GM19328 (cell line): Measurements from ENCODE around the gene PLXNA1.

Experiments used
- ATAC-seq: cut with Tn5 transposase; IDR thresholded peaks from one replicate; pipeline ENCODE4 v1.9.1; 2021; ENCODE audit warnings: mild to moderate bottlenecking, moderate library complexity; ENCODE audit not compliant: unreplicated experiment

PLXNA1 gene

GRCh38 chr3:127015282-127016042 lies 32.5 kb downstream of the PLXNA1 start:
- ATAC-seq, result peak; percentile 59

DNA sequence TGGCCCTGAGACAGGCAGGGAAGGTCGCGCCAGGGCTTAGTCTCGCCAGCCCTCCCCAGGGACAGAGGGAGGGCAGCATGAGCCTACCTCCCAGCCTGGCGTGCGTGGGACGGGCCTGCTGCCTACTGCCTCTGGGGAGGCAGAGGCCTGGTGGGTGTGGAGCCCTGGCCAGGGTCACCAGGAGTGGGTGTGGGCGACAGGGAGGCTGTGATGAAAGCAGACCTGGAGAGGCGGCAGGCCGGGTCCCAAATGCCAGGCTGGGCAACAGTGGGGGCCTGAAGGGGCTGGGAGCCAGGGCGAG lies 33.1 kb downstream of the PLXNA1 start:
- ATAC-seq, result no peak

GRCh38 chr3:127016461-127016860 lies 33.5 kb downstream of the PLXNA1 start:
- ATAC-seq, result no peak

- no peak for ATAC-seq
Measured at GRCh38 chr3:127017229-127017628, 34.3 kb downstream of the PLXNA1 start.

DNA sequence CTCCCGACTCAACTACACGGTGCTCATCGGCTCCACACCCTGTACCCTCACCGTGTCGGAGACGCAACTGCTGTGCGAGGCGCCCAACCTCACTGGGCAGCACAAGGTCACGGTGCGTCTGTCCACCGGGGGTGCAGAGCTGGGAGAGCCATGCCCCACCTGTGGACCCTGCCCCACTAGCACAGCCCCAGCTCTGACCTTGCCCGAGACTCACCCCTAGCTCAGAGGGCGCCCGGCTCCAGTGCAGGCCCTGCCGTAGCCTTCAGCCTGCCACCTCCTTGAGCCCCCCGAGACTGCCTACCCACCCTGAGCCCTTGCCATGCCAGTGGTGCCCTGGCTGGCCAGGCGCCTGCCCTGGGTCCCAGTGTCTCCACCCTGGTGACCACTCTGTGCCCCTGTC lies 34.9 kb downstream of the PLXNA1 start:
- ATAC-seq, result no peak

- no peak for ATAC-seq
Measured at GRCh38 chr3:127018306-127018828, 35.5 kb downstream of the PLXNA1 start.

DNA sequence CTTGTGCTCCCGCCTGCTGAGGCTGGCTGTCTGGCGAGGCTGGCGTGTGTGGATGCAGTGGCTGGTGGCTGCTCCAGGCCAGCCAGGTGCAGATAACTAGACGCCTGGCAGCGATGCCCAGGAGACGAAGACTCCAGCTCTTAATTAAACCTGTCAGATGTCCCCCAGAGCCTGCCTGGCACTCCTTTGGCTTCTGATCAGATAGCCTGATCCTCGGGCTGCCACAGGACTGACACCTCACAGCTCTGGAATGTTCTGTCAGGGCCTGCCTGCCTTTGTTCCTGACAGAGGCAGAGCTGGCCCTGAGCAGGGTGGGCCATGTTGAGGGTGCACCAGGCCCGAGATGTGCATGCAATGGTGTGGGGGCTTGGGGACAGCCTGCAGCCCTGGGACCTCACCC lies 36.5 kb downstream of the PLXNA1 start:
- ATAC-seq, result no peak

DNA sequence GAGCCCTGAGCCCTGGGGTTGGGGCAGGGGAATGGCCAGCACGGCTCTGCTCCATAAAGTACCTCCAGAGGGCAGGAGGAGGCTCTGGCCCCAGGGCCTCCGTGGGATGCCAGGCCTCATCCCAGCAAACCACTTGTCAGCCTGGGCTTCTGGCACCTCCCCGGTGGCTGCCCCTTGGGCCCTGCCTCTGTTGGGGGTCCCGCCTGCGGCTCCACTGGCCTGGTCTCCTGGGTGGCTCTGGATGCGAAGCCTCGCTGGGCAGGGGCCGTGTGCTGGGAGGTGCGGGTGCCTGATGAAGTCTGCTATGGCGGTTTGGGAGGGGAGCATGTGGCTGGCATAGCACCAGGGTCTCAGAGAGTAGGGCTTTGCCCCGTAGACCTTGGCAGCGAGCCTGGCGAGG lies 37.6 kb downstream of the PLXNA1 start:
- ATAC-seq, result no peak

GRCh38 chr3:127022849-127023248 lies 39.9 kb downstream of the PLXNA1 start:
- no peak for ATAC-seq

- no peak for ATAC-seq
Measured at GRCh38 chr3:127025456-127025855, 42.5 kb downstream of the PLXNA1 start.

DNA sequence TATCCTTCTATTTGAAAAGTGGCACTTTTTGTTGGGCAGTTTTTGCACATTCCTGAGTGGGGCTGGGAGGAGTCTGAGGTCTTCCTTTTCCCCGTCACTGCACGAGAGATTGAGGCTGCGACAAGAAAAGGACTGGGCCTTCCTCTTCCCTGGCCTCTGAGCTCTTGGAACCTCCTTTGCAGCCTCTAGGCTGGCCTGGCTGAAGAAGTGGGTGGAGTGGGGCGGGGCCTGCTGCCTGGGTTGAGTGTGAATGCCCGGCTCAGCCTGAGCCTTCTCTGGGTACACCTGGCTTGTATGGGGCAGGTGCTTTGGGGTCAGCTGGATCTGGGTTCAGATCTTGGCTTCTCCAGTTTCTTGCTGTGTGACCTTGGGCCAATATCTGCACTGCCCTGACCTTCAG lies 43.1 kb downstream of the PLXNA1 start:
- no peak for ATAC-seq

DNA sequence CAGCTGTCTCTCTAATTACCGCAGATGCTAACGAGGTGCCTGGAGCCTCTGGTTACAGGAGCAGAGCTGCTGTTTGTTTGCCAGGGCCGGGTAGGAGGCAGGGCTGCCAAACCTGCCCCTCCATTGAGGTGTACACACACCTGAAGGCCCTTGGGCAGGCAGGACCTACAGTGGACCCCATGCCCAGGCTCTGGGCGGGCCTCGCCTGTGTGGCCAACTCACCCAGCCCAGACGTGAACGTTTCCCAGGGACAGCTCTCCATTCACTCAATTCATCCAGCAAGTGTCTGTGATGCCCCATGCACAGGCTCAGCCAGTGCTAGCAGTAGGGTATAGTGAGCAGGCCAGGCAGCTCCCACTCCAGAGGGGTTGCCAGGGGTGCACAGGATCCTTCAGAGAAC lies 43.7 kb downstream of the PLXNA1 start:
- ATAC-seq, result no peak

- no peak for ATAC-seq
Measured at GRCh38 chr3:127027061-127027735, 44.3 kb downstream of the PLXNA1 start.

DNA sequence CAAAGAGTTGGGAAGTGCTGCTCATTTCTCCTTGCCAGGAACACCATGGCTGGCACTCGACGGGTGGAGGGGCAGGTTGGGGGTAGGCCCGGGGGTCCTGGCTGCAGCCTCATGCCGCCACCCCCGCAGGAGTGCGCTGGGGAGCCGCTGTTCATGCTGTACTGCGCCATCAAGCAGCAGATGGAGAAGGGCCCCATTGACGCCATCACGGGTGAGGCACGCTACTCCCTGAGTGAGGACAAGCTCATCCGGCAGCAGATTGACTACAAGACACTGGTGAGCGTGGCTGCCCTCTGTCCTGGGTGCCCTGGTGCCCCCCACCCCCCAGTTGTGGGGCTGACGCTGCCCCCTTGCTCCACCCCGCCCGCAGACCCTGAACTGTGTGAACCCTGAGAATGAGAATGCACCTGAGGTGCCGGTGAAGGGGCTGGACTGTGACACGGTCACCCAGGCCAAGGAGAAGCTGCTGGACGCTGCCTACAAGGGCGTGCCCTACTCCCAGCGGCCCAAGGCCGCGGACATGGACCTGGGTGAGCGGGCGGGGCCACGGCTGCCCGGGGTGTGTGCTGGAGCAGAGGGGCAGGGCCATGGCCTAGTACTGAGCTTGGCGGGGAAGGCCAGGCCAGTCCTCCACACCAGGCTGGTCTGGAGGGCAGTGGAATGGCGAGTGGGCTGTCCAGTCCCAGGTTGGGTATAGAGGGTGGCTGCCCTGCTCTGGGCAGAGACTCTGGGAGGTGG lies 45.1 kb downstream of the PLXNA1 start:
- ATAC-seq, result no peak

- ATAC-seq, result no peak
Measured at GRCh38 chr3:127028781-127029657, 46.1 kb downstream of the PLXNA1 start.

DNA sequence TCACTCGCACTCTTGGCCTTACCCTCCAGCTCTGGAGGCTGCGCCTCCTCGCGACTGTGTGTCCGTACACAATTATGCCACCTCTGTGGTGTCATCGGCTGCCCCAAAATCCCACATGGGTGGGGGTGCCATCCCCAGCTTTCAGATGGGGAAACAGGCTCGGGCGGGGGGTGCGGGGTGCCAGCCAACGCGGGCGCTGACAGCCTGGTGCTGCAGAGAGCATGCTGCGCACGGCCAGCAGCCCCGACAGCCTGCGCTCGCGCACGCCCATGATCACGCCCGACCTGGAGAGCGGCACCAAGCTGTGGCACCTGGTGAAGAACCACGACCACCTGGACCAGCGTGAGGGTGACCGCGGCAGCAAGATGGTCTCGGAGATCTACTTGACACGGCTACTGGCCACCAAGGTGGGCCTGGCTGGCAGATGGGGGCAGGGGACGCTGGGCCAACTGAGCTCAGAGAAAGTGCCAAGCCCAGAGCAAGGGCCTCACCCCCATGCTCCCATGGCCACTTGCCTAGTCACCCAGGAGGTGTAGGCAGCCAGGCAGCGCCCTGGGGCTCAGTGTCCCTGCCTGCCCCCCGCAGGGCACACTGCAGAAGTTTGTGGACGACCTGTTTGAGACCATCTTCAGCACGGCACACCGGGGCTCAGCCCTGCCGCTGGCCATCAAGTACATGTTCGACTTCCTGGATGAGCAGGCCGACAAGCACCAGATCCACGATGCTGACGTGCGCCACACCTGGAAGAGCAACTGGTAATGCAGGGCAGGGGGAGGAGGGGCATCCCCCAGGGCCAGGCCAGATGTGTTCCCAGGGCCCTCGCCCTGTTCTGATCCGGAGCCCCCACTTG lies 47.0 kb downstream of the PLXNA1 start:
- ATAC-seq, result no peak

DNA sequence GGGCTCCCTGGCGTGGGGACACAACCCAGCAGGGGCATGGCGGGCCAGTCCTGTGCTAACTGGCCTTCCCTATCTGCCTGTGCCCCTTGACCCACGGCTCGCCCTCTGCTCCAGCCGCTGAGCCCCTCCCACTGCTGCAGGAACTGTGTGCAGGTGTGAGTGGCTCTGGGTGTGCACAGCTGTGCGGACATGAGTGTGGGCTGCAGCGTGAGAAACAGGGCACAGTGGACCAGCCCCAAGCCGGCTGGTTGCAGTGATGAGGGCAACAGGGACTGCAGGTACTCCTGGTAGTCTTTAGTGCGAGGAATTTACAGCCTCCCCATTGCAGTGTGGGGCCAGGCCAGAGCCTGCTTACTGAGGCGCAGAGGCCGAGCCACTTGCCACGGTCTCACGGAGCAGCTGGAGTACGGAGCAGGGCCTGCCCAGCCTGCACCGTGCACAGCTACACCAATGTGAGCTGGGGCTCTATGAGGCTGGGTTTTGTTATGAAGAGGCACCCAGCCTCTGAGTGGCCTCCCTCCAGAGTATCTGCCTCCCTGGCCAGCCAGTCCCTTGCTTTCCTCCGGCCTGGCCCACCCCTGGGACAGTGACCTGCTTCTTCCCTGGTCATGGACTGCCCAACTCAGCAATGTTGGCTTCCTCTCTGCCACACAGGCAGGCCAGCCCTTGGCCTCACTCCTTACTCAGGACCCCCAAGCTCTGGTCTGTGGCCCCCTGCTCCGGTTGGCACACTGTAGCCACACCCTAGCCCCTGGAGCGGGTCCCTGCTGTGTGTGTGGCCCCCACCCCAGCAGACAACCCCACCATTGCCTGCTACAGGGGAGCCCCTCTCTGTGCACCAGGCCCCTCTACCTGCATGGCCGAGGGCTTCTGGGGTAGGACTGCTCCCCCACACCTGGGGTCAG lies 47.8 kb downstream of the PLXNA1 start:
- ATAC-seq, result no peak

DNA sequence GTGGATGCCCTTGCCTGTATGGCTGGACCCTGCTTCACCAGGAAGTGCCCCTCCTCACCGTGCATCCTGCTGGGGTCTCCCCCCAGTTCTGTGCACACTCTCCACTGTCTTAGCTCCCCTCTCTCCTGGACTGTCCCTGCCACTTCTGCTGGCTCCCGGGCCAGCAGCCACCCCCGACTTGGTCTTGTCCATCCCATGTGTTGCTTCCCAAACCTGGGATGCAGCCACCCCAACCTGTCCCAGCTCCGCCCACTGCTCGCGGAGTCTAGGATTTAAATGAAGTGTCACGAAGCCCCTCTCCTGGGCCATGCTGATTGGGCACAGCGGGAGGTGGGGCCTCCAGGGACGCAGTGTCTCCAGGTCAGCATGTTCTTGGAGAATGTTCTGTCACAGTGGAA lies 48.5 kb downstream of the PLXNA1 start:
- ATAC-seq, result no peak

DNA sequence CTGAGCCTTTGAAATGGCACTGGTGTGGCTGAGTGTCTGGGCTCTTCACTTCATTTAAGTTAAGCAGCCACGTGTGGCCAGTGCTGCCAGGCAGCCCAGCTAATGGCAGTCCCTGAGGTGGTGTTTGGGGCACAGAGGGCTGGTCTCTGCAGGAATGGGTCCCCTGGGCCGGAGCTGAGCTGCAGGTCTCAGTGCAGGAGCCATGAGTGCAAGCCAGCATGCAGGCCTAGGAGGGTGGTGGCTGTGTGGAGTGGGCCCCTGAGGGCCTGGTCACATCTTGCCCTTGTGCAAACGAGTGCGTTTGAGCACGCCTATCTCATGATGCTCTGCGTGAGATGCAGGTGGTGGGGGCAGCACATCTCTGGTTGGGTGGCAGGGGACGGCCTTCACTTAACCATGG lies 48.9 kb downstream of the PLXNA1 start:
- no peak for ATAC-seq
